HepG2 (cell line): Measurements from ENCODE around the gene MTMR3. TPM values are rescaled to one million over a fixed set of nuclear protein-coding genes. Genes with fewer than 3 reads are reported as not detected.

Experiments
- ATAC-seq: fragments of 200-7000 bp; cut with Tn5 transposase; 3 replicates; pipeline ENCODE4 v1.9.1; 2020; ENCODE audit warnings: mild to moderate bottlenecking, moderate library complexity
- BruUV-seq: library from RNA; stranded (reverse); fragments of 400-500 nt; replicated peaks from 2 replicates; lab custom pipeline; 2021; lab: Mats Ljungman, UMichigan
- CTCF ChIA-PET: fragments of 300-600 bp; formaldehyde crosslinking; extraction: SDS; loops from one replicate; lab custom pipeline; 2021; ENCODE audit warnings: low total read pairs, inconsistent platforms, low intra/inter-chr PET ratio; lab: Yijun Ruan, JAX
- POLR2A ChIA-PET: fragments of 350-600 bp; sonication (Branson Sonifier 250); formaldehyde crosslinking; loops from one replicate; lab custom pipeline; 2020; ENCODE audit warnings: antibody characterized with exemption, inconsistent platforms; lab: Yijun Ruan, JAX
- DNase-seq: peaks from one replicate; pipeline ENCODE4 v3.0.0-alpha.2; 2015; ENCODE audit warnings: low spot score
- FAIRE-seq: peaks from 3 replicates; lab custom pipeline; 2011; peaks lifted over from hg19 to GRCh38; lab: Jason Lieb, UNC
- H2AFZ ChIP-seq: one replicate; pipeline ENCODE4 v1.6.1; 2011; ENCODE audit warnings: low read length, inconsistent platforms
- H3K27ac ChIP-seq: fragments of 300-600 bp; 3 replicates; pipeline ENCODE4 v1.8.0; 2011; ENCODE audit warnings: mixed run types, mild to moderate bottlenecking, mixed read lengths, low read length, inconsistent platforms; ENCODE audit not compliant: insufficient read depth; ENCODE audit errors: extremely low read length
- H3K27me3 ChIP-seq, 2 experiments: fragments of 200-600 bp in 1 of 2; 2 replicates in 1 of 2; 3 replicates in 1 of 2; pipeline versions ENCODE4 v1.6.0 to v1.8.0; 2011; ENCODE audit warnings: low read length in 2 of 2, mild to moderate bottlenecking in 2 of 2, moderate library complexity in 2 of 2, inconsistent platforms in 1 of 2; ENCODE audit not compliant: insufficient read depth in 2 of 2, control insufficient read depth in 1 of 2
- H3K36me3 ChIP-seq, 2 experiments: fragments of 200-600 bp in 1 of 2; replicated peaks in 1 of 2; 2 replicates in 1 of 2; 3 replicates in 1 of 2; pipeline versions ENCODE4 v1.5.1 to v1.8.0; 2011; ENCODE audit warnings: low read length in 2 of 2, inconsistent platforms in 1 of 2; ENCODE audit not compliant: insufficient read depth in 2 of 2, control insufficient read depth in 1 of 2
- H3K4me1 ChIP-seq: 2 replicates; pipeline ENCODE4 v1.5.1; 2012; ENCODE audit warnings: low read length, inconsistent platforms; ENCODE audit not compliant: insufficient read depth
- H3K4me2 ChIP-seq: 2 replicates; pipeline ENCODE4 v1.6.0; 2011; ENCODE audit warnings: low read depth, low read length, inconsistent platforms
- H3K4me3 ChIP-seq, 3 experiments: fragments of 200-600 bp in 1 of 3; sonication (generic), shearing (Covaris generic) in 1 of 3; replicated peaks in 1 of 3; 2 replicates each; pipeline ENCODE4 v1.5.1; 2011 to 2016; ENCODE audit warnings: low read length in 3 of 3, inconsistent platforms in 2 of 3, low read depth in 2 of 3, mild to moderate bottlenecking in 2 of 3, control low read depth in 1 of 3, mixed read lengths in 1 of 3; ENCODE audit not compliant: insufficient read depth in 1 of 3
- H3K79me2 ChIP-seq: one replicate; pipeline ENCODE4 v1.6.1; 2011; ENCODE audit warnings: low read length, inconsistent platforms; ENCODE audit not compliant: insufficient read depth
- H3K9ac ChIP-seq: 2 replicates; pipeline ENCODE4 v1.6.0; 2011; ENCODE audit warnings: mild to moderate bottlenecking, low read depth, low read length, inconsistent platforms; ENCODE audit not compliant: insufficient read depth
- H3K9me3 ChIP-seq: 2 replicates; pipeline ENCODE4 v1.5.1; 2012; ENCODE audit warnings: mild to moderate bottlenecking, low read length
- H4K20me1 ChIP-seq: 2 replicates; pipeline ENCODE4 v1.6.0; 2011; ENCODE audit warnings: inconsistent platforms, mild to moderate bottlenecking, low read length, moderate library complexity; ENCODE audit not compliant: insufficient read depth
- RNF2 ChIP-seq: fragments of 450-650 bp; conservative IDR thresholded peaks from 2 replicates; pipeline ENCODE4 v1.6.1; 2016; ENCODE audit warnings: low read depth
- ZBTB20 ChIP-seq: sonication (generic); formaldehyde crosslinking; IDR thresholded peaks from 2 replicates; pipeline ENCODE4 v1.8.1; 2023; ENCODE audit warnings: missing genetic modification reagents, low read depth, mild to moderate bottlenecking, borderline replicate concordance
- ZNF747 ChIP-seq: sonication (generic); formaldehyde crosslinking; IDR thresholded peaks from 2 replicates; pipeline ENCODE4 v1.8.1; 2023; ENCODE audit warnings: missing genetic modification reagents, mild to moderate bottlenecking, borderline replicate concordance
- WGBS: methylation state at CpG from one replicate; pipeline ENCODE4 v1.1.6; 2017; ENCODE audit warnings: low lambda C conversion rate; 5-methylcytosine and 5-hydroxymethylcytosine counted together
- in situ Hi-C: cut with HindIII; loops from 2 replicates; pipeline ENCODE4 v1.10.0; 2017; ENCODE audit warnings: low pct_unique_long_range_greater_than_20kb; ENCODE audit not compliant: extremely low pct_ligation_motif_present
- intact Hi-C: fragments of 100-400 bp; cut with micrococcal nuclease; formaldehyde crosslinking; loops from one replicate; pipeline ENCODE4 v1.10.0; 2022; ENCODE audit not compliant: unreplicated experiment
- polyA plus RNA-seq, 8 experiments: library from polyadenylated mRNA; depleted of rRNA in 3 of 8; stranded (reverse) in 7 of 8; unstranded in 1 of 8; fragments of >200 nt; fragmentation: Illumina TruSeq in 4 of 8; extraction: Trizol in 4 of 8; gene quantifications; 2 replicates each; pipeline versions ENCODE4 v1.2.1 to v1.2.3, GENCODE V29; 2011 to 2016; ENCODE audit warnings: low read depth in 4 of 8, missing spikeins in 1 of 8, mixed read lengths in 1 of 8; ENCODE audit not compliant: insufficient read depth in 1 of 8
- total RNA-seq, 5 experiments: library from RNA; depleted of rRNA; stranded (reverse); fragments of >200 nt; fragmentation: Illumina TruSeq; extraction: Trizol; gene quantifications; 2 replicates each; pipeline ENCODE4 v1.2.3, GENCODE V29; 2016; ENCODE audit warnings: low read depth in 1 of 5
- TF ChIP-seq, protein P1 (sequence below): sonication (generic); formaldehyde crosslinking; IDR thresholded peaks from 2 replicates; pipeline ENCODE4 v1.8.1; 2022; ENCODE audit warnings: mild to moderate bottlenecking, missing genetic modification reagents
- TF ChIP-seq, protein P2 (sequence below): sonication (generic); formaldehyde crosslinking; IDR thresholded peaks from 2 replicates; pipeline ENCODE4 v1.5.1; 2020; ENCODE audit warnings: mild to moderate bottlenecking, missing genetic modification reagents, moderate library complexity

The MTMR3 gene
- total and polyA plus RNA-seq, 2 of the 13 experiments (the other 11 are each of a cell fraction or from before 2014, with no cell fraction given): 12.6 to 24.8 TPM

GRCh38 chr22:29871684-29872083, 11.3 kb upstream of the MTMR3 start:
- FAIRE-seq (no peak), ATAC-seq (peak; percentile 86), DNase-seq (peak; percentile 23)
- Histone ChIP-seq H3K4me1 (peaks cover 26% of the 10 kb centered on the region), H3K4me3 (peak overlapping the region in 2 of 3 experiments; percentile 28 to 48; a peak in 5 of 6 replicates), H3K4me2 (peak overlapping the region; percentile 70), H2AFZ (peak overlapping the region; percentile 4), H3K9ac (peak overlapping the region; percentile 19; the same call in 1 of the 2 replicates), H4K20me1 (no peaks in the 10 kb centered on the region), H3K27me3 (peaks cover 0 to 5% of the 10 kb centered on the region in 2 experiments; a peak in 2 of 5 replicates), H3K27ac (no peak overlapping the region), H3K9me3 (no peaks in the 10 kb centered on the region), H3K79me2 (no peaks in the 10 kb centered on the region), H3K36me3 (no peaks in the 10 kb centered on the region)
- no TSS peak for BruUV-seq
- in situ Hi-C loops (no loop called here), intact Hi-C loops (no loop called here)
- CTCF ChIA-PET: no interaction called here
- TF ChIP-seq, protein P1, sequence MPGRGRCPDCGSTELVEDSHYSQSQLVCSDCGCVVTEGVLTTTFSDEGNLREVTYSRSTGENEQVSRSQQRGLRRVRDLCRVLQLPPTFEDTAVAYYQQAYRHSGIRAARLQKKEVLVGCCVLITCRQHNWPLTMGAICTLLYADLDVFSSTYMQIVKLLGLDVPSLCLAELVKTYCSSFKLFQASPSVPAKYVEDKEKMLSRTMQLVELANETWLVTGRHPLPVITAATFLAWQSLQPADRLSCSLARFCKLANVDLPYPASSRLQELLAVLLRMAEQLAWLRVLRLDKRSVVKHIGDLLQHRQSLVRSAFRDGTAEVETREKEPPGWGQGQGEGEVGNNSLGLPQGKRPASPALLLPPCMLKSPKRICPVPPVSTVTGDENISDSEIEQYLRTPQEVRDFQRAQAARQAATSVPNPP (CRISPR knock-in tag): no peak
- TF ChIP-seq ZNF747 (CRISPR knock-in tag) (no peak), RNF2 (no peak), ZBTB20 (CRISPR knock-in tag) (no peak)
- TF ChIP-seq, protein P2, sequence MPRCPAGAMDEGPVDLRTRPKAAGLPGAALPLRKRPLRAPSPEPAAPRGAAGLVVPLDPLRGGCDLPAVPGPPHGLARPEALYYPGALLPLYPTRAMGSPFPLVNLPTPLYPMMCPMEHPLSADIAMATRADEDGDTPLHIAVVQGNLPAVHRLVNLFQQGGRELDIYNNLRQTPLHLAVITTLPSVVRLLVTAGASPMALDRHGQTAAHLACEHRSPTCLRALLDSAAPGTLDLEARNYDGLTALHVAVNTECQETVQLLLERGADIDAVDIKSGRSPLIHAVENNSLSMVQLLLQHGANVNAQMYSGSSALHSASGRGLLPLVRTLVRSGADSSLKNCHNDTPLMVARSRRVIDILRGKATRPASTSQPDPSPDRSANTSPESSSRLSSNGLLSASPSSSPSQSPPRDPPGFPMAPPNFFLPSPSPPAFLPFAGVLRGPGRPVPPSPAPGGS (CRISPR knock-in tag): no peak
- WGBS: 2% methylated on average over 5 of the region's 5 CpGs
- POLR2A ChIA-PET: interaction anchor here (3.8 kb wide), 1 partner anchor 11 kb away, joined by 19 read pairs; the partner anchor contains the start of gene MTMR3
